HG02938 (cell line): Measurements from ENCODE around the gene TMEM235.
"Not testable (repeated sequence)": the region's sequence is repeated elsewhere in the genome, so short reads cannot be mapped to it uniquely, and the experiment has no call there.

Experiments
- ATAC-seq: cut with Tn5 transposase; IDR thresholded peaks from one replicate; pipeline ENCODE4 v1.9.1; 2021; ENCODE audit warnings: mild to moderate bottlenecking, moderate library complexity; ENCODE audit not compliant: unreplicated experiment

TMEM235 gene

GRCh38 chr17:78237401-78238012, 6.1 kb downstream of the TMEM235 start:
- no peak for ATAC-seq

- no peak for ATAC-seq
Measured at GRCh38 chr17:78238823-78239488, 7.5 kb downstream of the TMEM235 start.

- ATAC-seq: no peak
Measured at GRCh38 chr17:78239489-78239931, 8.1 kb downstream of the TMEM235 start.

GRCh38 chr17:78240012-78240655, 8.7 kb downstream of the TMEM235 start:
- ATAC-seq: no peak

GRCh38 chr17:78240839-78241238, 9.4 kb downstream of the TMEM235 start:
- no peak for ATAC-seq

GRCh38 chr17:78241277-78242023, 10.0 kb downstream of the TMEM235 start:
- no peak for ATAC-seq

GRCh38 chr17:78242024-78242742, 10.8 kb downstream of the TMEM235 start:
- ATAC-seq: no peak

GRCh38 chr17:78247304-78247703, 15.9 kb downstream of the TMEM235 start:
- ATAC-seq: no peak

GRCh38 chr17:78248051-78248914, 16.9 kb downstream of the TMEM235 start:
- ATAC-seq: no peak

GRCh38 chr17:78249074-78249817, 17.8 kb downstream of the TMEM235 start:
- ATAC-seq: no peak

- no peak for ATAC-seq
Measured at GRCh38 chr17:78249818-78250806, 18.7 kb downstream of the TMEM235 start.

GRCh38 chr17:78250891-78251772, 19.7 kb downstream of the TMEM235 start:
- no peak for ATAC-seq

- no peak for ATAC-seq
Measured at GRCh38 chr17:78251773-78252103, 20.3 kb downstream of the TMEM235 start.

GRCh38 chr17:78252111-78252634, 20.7 kb downstream of the TMEM235 start:
- ATAC-seq: no peak

- ATAC-seq: no peak
Measured at GRCh38 chr17:78252701-78253635, 21.5 kb downstream of the TMEM235 start.

- ATAC-seq: not testable (repeated sequence)
Measured at GRCh38 chr17:78253636-78253945, 22.2 kb downstream of the TMEM235 start.
